Common myeloid progenitor, CD34-positive (primary cell): ENCODE measurements around the gene IRAK1.
"Not testable (repeated sequence)": the region's sequence is repeated elsewhere in the genome, so short reads cannot be mapped to it uniquely, and the experiment has no call there.

Experiments
- CTCF ChIA-PET: fragments of 350-600 bp; sonication (Branson Sonifier 250); formaldehyde crosslinking; loops from one replicate; lab custom pipeline; 2021; ENCODE audit warnings: antibody characterized with exemption; lab: Charles Lee
- POLR2A ChIA-PET: fragments of 350-600 bp; sonication (Branson Sonifier 250); formaldehyde crosslinking; loops from one replicate; lab custom pipeline; 2021; ENCODE audit warnings: antibody characterized with exemption; lab: Charles Lee
- DNase-seq, 3 donors: peaks; one replicate each; pipeline versions ENCODE4 v3.0.0 to v3.0.0-alpha.2; 2013
- H3K27ac ChIP-seq, 2 experiments: 1 replicate in 1 of 2; 2 replicates in 1 of 2; pipeline ENCODE4 v1.7.0; 2013; ENCODE audit warnings: inconsistent platforms in 2 of 2, low read length in 2 of 2, mild to moderate bottlenecking in 2 of 2, low read depth in 1 of 2, moderate library complexity in 1 of 2; ENCODE audit not compliant: severe bottlenecking in 2 of 2, insufficient read depth in 1 of 2, poor library complexity in 1 of 2
- H3K27me3 ChIP-seq, 5 experiments: replicated peaks in 2 of 5; 1 replicate in 3 of 5; 2 replicates in 2 of 5; pipeline versions ENCODE4 v1.6.1 to v1.7.0; 2013; ENCODE audit warnings: low read length in 4 of 5, mild to moderate bottlenecking in 2 of 5, moderate library complexity in 2 of 5, inconsistent platforms in 1 of 5; ENCODE audit not compliant: insufficient read depth in 5 of 5, control insufficient read depth in 4 of 5
- H3K36me3 ChIP-seq, 4 experiments: 1 replicate in 2 of 4; 2 replicates in 2 of 4; pipeline versions ENCODE4 v1.6.1 to v1.7.0; 2013; ENCODE audit warnings: low read length in 3 of 4, control low read depth in 1 of 4, mild to moderate bottlenecking in 1 of 4; ENCODE audit not compliant: control insufficient read depth in 4 of 4, insufficient read depth in 4 of 4
- H3K4me1 ChIP-seq, 4 experiments: 1 replicate in 3 of 4; 2 replicates in 1 of 4; pipeline versions ENCODE4 v1.6.1 to v1.7.1; 2013; ENCODE audit warnings: low read length in 3 of 4, mild to moderate bottlenecking in 3 of 4, control low read depth in 1 of 4, inconsistent platforms in 1 of 4, moderate library complexity in 1 of 4; ENCODE audit not compliant: control insufficient read depth in 4 of 4, insufficient read depth in 4 of 4; ENCODE audit errors: control extremely low read depth in 1 of 4
- H3K4me3 ChIP-seq, 7 experiments: 1 replicate in 4 of 7; 2 replicates in 3 of 7; pipeline versions ENCODE4 v1.5.1 to v1.7.0; 2013; ENCODE audit warnings: mild to moderate bottlenecking in 7 of 7, low read length in 6 of 7, moderate library complexity in 6 of 7, inconsistent platforms in 2 of 7, low read depth in 2 of 7, control low read depth in 1 of 7; ENCODE audit not compliant: insufficient read depth in 4 of 7, control insufficient read depth in 1 of 7; ENCODE audit errors: extremely low read depth in 1 of 7
- H3K9me3 ChIP-seq, 5 experiments: 1 replicate in 4 of 5; 2 replicates in 1 of 5; pipeline versions ENCODE4 v1.6.1 to v1.7.1; 2013; ENCODE audit warnings: low read length in 4 of 5, mild to moderate bottlenecking in 2 of 5, inconsistent platforms in 1 of 5, low read depth in 1 of 5, moderate library complexity in 1 of 5; ENCODE audit not compliant: control insufficient read depth in 4 of 5, insufficient read depth in 2 of 5; ENCODE audit errors: control extremely low read depth in 1 of 5
- WGBS: methylation state at CpG from one replicate; pipeline ENCODE4 v1.1.5; 2013; ENCODE audit not compliant: insufficient coverage; 5-methylcytosine and 5-hydroxymethylcytosine counted together

The IRAK1 gene

DNA sequence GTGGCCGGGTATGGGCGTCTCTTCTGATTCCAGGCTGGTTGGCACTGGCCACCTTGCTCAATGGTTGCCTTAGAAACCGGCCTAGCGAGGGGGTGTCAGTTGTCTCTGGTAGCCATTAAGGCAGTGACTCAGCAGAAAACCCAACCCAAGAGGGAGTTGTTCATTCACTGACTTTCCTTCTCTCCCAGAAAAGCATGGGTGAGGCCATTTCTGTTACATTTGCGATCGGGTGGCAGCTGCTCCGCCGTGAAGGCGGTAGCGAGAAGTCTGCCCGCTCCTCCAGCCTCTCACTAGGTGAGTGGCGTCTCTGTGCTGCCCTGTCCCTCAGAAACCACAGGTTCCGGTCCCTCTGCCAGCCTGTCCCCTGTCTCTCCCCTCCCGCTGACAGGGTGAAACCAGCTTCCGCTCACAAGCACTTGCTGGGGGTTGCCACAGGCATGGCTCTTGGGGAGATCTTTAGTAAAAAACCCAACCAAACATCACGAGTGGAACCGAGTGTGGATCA lies 17.4 kb downstream of the IRAK1 start:
- Histone ChIP-seq H3K4me1 (peaks cover 3 to 38% (median 25%) of the 10 kb centered on the region in 4 experiments), H3K9me3 (no peaks in the 10 kb centered on the region), H3K27ac (peak overlapping the region; percentile 47 to 84), H3K4me3 (peak overlapping the region in 3 of 7 experiments; percentile 1 to 62 (median 46)), H3K36me3 (peaks cover 0 to 4% (median under 1%) of the 10 kb centered on the region in 4 experiments), H3K27me3 (peaks cover 0 to 9% (median 0%) of the 10 kb centered on the region in 5 experiments)
- DNase-seq, result peak; percentile 81 to 91 (median 90)
- WGBS, result 42% methylated on average over 16 of the region's 17 CpGs
- CTCF ChIA-PET, result interaction anchor here (1.5 to 3.6 kb wide), 2 partner anchors 11 to 29 kb away, joined by 3 to 26 read pairs; no protein-coding TSS in a partner anchor
- POLR2A ChIA-PET, result interaction anchor here (0.6 to 2.2 kb wide), 3 partner anchors 11 to 31 kb away, joined by 3 to 7 read pairs (median 4); partner anchors contain the start of gene HCFC1

DNA sequence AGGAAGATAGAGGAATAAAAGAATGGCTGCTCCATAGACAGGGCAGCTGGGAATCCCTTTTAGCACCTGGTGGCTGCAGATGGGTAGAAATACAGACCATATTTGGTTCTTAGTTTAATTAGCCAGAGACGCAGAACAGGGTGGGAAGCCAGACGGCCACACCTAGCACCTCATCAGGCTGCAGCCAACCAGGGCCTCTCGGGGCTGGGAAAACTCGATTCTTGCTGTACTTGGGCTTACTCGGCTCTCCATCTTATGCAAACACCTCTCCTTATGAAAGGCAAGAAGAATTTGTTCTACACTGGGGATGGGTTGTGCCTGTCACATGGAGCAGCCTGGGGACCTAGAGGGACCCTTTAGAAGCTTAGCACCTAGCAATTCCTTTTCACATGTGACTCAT lies 19.7 kb downstream of the IRAK1 start:
- no peak for DNase-seq
- Histone ChIP-seq H3K9me3 (no peaks in the 10 kb centered on the region), H3K27me3 (peaks cover 0 to 3% (median 0%) of the 10 kb centered on the region in 5 experiments), H3K36me3 (no peaks in the 10 kb centered on the region), H3K4me3 (no peak overlapping the region), H3K27ac (no peak overlapping the region), H3K4me1 (peaks cover 3 to 38% (median 25%) of the 10 kb centered on the region in 4 experiments)
- POLR2A ChIA-PET, result interaction anchor here (0.6 to 0.7 kb wide), 3 partner anchors 14 to 417 kb away, joined by 3 to 5 read pairs (median 4); no protein-coding TSS in a partner anchor
- 88% methylated on average over 5 of the region's 5 CpGs for WGBS
- CTCF ChIA-PET, result interaction anchor here (0.7 to 1.8 kb wide), 3 partner anchors 10 to 1129 kb away, joined by 3 to 6 read pairs (median 3); no protein-coding TSS in a partner anchor

DNA sequence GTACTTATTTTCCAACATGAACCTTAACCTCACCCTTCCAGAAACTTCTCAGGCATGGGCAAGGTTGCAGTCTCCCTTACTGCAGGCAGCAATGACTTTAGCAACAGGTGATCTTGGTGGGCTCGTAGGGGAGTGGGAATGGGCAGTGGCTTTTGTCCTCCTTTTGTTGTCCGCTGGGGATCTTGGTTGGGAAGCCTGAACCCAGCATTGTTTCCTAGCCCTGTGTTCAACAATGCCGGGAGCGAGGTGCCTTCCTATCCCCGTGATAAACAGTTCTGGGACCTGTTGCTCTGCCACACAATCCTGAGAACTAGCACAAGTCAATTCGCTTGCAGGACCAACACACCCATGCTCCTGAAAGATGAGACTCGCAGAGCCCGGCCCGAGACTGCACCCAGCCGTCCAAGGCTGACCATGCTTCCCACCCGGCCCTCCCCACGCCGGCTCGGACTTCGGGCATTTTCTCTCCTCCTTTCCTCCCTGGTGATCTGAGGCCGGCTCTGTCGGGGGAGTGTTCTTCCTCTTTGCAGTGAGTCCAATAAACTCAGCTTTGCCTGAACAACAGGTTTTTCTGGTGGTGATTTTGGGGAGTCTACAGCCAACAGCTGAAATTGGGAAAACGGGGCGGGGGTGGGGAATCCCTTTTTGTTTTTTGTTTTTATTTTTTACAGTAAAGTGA lies 20.2 kb downstream of the IRAK1 start:
- no peaks in the 10 kb centered on the region for H3K9me3 ChIP-seq
- DNase-seq, result no peak
- no peaks in the 10 kb centered on the region for H3K36me3 ChIP-seq
- CTCF ChIA-PET, result interaction anchor here (0.7 to 1.8 kb wide), 2 partner anchors 14 to 1128 kb away, joined by 3 to 6 read pairs; no protein-coding TSS in a partner anchor
- peak overlapping the region in 1 of 7 experiments; percentile 28 for H3K4me3 ChIP-seq
- WGBS, result 86% methylated on average over 10 of the region's 19 CpGs
- H3K27ac ChIP-seq, result no peak overlapping the region
- POLR2A ChIA-PET, result interaction anchor here (0.6 to 0.7 kb wide), 3 partner anchors 15 to 418 kb away, joined by 3 to 5 read pairs (median 4); no protein-coding TSS in a partner anchor
- peaks cover 0 to 3% (median 0%) of the 10 kb centered on the region in 5 experiments for H3K27me3 ChIP-seq
- H3K4me1 ChIP-seq, result peaks cover 3 to 38% (median 25%) of the 10 kb centered on the region in 4 experiments

DNA sequence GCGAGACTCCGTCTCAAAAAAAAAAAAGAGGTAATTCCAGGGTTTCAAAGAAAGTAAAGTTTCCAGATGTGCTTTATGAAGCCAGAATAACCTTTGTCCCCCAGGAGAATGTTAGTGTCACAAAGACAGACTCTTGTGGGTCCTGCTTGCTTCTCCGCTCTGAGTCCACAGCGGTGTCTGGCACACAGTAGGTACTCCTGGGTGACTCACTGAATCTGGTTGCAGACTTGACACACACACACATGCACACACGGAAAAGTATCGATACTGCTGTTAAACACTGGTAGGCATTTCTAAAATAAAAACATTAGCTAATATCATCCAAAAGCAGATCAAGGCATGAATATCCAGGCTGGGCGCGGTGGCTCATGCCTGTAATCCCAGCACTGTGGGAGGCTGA lies 24.2 kb downstream of the IRAK1 start:
- Histone ChIP-seq H3K27ac (no peak overlapping the region), H3K9me3 (no peaks in the 10 kb centered on the region), H3K36me3 (no peaks in the 10 kb centered on the region), H3K4me1 (peaks cover 3 to 13% (median 8%) of the 10 kb centered on the region in 4 experiments), H3K27me3 (peaks cover 0 to 3% (median 0%) of the 10 kb centered on the region in 5 experiments), H3K4me3 (no peak overlapping the region)
- WGBS, result 97% methylated on average over 6 of the region's 8 CpGs
- ChIA-PET POLR2A (no interaction called here), CTCF (interaction anchor here (1.1 kb wide), 1 partner anchor 17 kb away, joined by 3 read pairs; no protein-coding TSS in a partner anchor)
- no peak for DNase-seq

DNA sequence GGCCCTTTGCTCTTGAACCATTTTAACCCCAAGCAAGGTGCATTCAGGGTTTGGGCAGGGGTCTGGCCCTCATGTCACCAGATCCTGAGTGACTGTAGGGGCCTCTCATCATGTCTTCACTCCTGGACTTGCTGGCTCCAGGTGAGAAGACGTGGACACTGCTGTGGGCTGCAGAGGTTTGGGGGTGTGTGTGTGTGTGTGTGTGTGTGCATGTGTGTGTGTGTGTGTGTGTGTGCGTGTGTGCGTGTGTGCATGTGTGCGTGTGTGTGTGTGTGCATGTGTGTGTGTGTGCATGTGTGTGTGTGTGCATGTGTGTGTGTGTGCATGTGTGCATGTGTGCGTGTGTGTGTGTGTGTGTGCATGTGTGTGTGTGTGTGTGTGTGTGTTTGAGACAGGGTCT lies 25.3 kb downstream of the IRAK1 start:
- WGBS, result no CpG with 5 or more reads among the region's 5 CpGs

DNA sequence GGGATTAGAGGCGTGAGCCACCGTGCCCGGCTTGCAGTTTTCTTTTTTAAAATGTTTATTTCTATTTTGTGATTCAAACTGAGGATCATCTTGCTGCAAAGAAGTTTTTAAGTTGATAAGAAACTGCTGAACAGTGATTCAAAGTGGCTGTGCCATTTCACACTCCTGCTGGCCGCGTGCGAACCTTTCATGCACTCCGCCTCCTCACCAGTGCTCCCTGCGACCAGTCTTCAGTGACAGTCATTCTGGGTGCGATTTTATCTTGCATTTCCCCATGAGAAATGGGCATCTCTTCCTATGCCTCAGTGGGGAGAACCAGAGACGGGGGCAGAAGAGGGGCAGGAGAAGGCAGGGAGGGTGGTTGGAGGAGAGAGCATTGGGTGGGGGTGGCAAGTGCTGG lies 25.7 kb downstream of the IRAK1 start:
- no peak overlapping the region for H3K27ac ChIP-seq
- ChIA-PET POLR2A (no interaction called here), CTCF (interaction anchor here (1.0 kb wide), 1 partner anchor 25 kb away, joined by 4 read pairs; no protein-coding TSS in a partner anchor)
- H3K36me3 ChIP-seq, result no peaks in the 10 kb centered on the region
- no peaks in the 10 kb centered on the region for H3K9me3 ChIP-seq
- no peak overlapping the region for H3K4me3 ChIP-seq
- no peak for DNase-seq
- peaks cover 0 to 6% (median 0%) of the 10 kb centered on the region in 5 experiments for H3K27me3 ChIP-seq
- 89% methylated on average over 8 of the region's 10 CpGs for WGBS
- H3K4me1 ChIP-seq, result peaks cover 0 to 3% (median 1%) of the 10 kb centered on the region in 4 experiments

More for the DNA sequence above, 25.3 kb downstream of the IRAK1 start:
- H3K27ac ChIP-seq, POLR2A ChIA-PET, DNase-seq, H3K4me3 ChIP-seq, H3K27me3 ChIP-seq, H3K4me1 ChIP-seq, H3K36me3 ChIP-seq, H3K9me3 ChIP-seq, CTCF ChIA-PET: not testable (repeated sequence)
